ENCODE data around the gene PRC1.

DNA sequence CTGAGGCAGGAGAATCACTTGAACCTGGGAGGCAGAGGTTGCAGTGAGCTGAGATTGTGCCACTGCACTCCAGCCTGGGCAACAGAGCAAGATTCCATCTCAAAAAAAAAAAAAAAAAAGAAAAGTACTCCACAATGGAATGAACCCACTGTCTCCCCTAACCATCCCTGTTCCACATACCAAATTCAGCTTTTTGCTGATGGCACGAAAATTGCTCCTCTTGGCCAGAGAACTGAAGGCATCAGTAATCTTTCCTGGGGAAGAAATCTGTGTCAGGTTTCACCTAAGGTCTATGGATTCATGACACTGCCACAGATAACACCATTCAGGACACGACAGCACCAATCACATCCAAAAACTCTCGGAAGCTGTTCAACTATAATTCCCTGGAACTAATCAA lies 6.9 kb upstream of the PRC1 start:
- TF ChIP-seq, protein P1, sequence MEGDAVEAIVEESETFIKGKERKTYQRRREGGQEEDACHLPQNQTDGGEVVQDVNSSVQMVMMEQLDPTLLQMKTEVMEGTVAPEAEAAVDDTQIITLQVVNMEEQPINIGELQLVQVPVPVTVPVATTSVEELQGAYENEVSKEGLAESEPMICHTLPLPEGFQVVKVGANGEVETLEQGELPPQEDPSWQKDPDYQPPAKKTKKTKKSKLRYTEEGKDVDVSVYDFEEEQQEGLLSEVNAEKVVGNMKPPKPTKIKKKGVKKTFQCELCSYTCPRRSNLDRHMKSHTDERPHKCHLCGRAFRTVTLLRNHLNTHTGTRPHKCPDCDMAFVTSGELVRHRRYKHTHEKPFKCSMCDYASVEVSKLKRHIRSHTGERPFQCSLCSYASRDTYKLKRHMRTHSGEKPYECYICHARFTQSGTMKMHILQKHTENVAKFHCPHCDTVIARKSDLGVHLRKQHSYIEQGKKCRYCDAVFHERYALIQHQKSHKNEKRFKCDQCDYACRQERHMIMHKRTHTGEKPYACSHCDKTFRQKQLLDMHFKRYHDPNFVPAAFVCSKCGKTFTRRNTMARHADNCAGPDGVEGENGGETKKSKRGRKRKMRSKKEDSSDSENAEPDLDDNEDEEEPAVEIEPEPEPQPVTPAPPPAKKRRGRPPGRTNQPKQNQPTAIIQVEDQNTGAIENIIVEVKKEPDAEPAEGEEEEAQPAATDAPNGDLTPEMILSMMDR (IDR thresholded peaks at IDR 0.05) = no peak
- TF ChIP-seq EP300 (IDR thresholded peaks at IDR 0.05) = no peak
